ENCODE results near the gene ZNF516.

The ZNF516 gene

DNA sequence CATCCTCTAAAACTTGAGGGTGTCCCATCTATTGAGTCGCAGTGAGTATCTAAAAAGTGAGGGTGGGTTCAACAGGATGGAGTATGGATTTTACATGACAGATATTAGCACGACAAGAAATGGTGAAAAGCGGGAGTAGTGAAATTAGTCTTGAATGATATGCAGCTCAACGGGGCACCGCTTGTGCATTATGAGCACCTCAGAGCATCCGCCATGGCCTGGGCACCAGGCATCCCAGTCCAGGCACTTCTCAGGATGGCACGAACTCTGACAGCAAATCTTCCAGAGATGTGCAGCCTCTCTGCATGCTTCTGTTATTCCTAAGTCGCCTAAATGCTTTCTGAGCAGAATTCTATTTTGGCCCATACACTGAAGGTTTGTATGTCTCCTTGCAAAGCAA is 57.1 kb downstream of the ZNF516 start:
- DNase-seq (ENCODE audit: low read depth), result no peak

DNA sequence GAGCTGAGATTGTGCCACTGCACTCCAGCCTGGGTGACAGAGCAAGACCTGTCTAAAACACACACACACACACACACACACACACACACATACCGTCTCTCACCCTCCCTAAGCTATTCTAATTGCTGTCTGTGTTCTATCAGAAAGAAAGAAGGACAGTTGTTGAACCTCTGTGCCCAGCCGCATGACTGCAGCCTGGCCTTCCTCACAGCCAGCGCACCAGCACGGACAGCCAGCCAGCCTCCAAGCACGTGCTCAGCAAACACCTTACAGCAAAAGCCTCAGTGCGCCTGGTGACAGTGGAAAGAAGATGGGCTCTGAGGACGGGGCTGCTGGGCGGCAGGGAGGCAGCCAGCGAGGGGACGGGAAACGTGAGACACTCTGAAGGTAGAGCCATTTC is 58.0 kb downstream of the ZNF516 start:
- DNase-seq (ENCODE audit: low read depth), result no peak

DNA sequence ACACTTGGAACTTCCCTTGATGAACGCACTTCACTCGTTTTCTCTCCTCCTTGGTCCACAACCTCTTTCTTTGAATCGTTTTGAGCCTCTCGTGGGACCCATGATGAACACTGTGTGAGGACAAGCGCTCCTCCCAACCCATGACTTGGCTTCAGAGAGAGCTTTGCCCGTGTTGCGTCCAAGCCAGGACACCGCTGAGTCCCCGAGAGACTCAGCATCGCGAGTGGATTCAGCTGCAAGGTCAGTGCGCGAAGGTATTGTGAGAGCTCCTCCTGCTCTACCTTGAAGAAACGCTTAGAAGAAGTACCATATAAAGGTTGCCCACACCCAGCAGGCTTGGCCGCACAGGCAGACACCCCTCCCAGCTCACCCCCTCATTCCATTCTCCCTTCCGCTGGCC is 58.7 kb downstream of the ZNF516 start:
- no peak for DNase-seq (ENCODE audit: low read depth)

DNA sequence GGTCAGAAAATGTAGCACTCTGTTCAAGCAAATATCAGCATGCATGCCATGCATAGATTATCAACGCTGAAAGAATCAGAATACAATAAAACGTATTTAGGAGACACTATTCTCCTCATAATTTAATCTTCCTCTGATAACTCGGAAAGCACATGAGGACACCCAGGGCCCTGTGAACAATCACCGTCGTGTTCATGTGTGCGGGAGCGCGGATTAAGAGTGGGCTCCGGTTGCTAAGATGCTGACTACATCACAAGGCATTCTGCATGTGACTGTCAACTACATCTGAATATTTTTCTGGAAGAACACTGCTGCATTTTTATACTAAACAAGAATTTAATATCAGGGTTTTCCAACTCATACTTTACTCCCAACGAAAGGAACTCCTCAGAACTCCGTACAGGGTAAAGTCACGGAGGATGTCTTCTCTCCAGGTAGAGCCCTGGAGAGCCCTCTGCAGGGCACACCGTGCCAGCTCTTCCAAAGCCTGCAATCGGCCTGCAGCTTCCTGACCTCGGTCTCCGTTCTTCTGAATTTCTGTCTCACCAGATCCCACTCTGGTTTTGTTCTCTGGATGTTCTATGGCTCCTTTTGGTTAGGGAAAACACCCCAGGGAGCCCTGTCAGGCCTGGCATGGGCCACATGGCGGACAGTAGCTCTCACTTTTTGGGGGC is 59.6 kb downstream of the ZNF516 start:
- no peak for DNase-seq (ENCODE audit: low read depth)

DNA sequence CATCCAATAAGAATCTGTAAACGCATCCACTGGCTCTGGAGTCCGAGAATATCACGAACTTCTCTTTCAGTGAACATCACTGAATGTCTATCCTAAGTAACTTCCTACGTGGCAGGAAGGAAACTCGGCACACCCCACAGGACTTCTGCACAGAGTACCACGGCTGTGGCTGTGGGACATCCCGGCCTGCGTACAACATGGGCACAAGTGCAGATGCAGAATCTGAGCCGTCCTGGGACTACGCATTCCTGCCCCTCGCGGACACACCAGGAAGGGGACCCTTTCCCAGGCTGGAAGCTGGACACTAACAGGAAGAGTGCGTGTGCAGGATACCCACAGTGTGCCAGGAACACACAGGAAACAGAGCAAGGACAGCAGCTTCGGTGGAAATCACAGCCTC is 60.6 kb downstream of the ZNF516 start:
- no peak for DNase-seq (ENCODE audit: low read depth)

DNA sequence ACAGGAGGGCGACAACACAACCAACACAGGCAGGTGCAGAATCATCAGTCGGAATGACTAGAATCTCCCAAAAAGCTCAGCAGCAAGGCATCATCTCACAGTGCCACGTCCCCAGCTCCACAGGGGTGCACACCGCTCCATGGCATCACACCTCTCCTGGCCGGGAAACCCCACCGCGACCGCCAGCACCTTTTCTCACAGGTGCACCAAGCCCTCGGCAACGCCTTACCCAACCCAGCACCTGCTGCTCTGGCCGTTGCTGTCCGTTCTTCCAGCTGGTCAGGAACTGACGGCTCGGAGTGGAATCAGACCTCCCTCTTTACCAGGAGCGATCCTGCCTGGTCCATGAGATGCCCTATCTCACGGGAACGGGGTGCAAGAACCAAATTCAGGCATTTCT is 61.3 kb downstream of the ZNF516 start:
- no peak for DNase-seq (ENCODE audit: low read depth)

DNA sequence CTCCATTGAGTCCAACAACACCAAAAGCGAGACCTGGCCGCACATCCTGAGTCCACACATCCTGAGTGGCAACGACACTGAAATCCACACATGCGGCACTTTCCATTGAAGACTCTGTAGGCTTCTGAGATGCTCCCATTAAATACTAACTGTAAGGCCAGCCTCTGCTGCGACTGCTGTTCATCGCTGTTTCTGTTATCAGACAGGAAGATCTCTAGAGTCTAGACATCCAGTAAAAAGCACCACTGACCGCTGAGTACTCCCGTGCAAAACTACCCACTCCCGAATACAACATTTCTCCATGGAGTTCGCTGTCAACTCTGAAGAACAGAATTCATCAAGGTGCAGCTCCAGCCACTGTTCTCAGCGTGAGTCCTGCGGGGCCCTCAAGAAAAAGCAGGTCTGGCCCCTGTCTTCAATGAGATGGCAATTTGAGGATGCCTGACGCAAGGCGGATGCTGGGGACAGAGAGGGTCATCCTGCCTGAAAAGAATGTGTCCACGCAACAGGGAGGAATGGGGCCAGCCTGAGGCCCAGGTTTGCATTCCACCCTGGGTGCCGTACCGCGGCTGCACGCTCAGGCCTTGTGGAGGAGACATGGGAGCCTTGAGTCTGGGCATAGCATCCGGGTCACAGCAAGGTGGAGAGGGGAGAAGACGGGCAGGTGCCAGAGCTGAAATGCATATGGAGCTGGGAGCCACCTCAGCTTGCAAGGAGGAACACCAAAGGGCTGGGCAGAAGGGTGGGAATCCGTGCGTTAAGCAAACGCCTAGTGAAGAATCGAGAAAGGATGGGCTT is 61.9 kb downstream of the ZNF516 start:
- DNase-seq (ENCODE audit: low read depth), result no peak

DNA sequence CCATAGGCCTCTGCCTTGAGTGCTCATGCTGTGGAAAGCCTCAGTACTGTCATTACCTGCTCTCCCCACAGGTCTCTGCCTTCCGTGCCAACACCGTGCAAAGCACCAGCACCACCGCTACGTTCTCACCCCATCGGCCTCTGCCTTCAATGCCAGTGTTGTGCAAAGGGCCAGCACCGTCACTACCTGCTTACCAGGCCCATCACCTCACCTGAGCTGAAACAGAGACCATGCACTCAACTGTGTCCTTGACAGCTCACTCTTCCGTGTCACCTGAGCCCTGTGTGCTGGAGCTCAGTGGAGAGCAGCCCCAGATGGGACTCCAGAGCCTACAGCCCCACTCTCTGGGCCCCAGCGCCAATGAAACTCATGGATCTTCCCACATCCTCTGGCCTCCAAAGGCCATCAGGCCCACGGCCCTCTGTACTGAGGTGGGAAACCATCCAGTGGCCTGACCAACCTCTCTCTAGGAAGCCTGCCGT is 62.7 kb downstream of the ZNF516 start:
- no peak for DNase-seq (ENCODE audit: low read depth)

DNA sequence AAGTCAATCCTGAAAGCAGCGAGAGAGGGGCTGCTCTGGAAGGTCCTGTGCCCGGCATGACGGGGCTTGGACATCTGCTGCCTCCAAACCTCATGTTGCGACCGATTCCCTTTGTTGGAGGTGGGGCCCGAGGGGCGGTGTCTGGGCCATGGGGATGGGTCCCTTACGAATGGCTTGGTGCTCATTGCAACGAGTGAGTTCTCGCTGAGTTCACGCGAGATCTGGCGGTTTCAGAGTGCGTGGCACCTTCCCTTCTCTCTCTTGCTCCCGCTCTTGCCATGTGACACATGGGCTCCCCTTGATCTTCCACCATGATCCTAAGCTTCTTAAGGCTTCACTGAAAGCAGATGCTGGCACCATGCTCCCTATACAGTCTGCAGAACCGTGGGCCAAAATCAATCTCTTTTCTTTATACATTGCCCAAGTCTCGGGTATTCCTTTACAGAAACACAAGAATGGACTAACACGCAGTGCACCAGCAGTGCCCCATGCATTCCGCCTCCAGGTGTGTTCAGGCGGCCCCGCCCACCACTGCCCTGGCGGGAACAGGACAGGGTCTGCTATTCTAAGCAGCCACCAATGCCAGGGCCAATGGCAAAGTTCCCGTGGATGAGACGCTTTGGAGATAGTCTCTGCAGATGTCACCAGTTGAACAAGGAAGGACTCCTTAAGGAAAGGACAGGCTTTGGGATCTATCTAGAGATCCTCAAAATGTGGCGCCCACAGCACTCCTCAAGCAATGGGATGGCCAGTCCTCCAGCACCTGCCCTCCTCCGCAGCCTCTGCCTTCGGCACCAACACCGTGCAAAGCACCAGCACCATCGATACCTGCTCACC is 63.4 kb downstream of the ZNF516 start:
- no peak for DNase-seq (ENCODE audit: low read depth)

DNA sequence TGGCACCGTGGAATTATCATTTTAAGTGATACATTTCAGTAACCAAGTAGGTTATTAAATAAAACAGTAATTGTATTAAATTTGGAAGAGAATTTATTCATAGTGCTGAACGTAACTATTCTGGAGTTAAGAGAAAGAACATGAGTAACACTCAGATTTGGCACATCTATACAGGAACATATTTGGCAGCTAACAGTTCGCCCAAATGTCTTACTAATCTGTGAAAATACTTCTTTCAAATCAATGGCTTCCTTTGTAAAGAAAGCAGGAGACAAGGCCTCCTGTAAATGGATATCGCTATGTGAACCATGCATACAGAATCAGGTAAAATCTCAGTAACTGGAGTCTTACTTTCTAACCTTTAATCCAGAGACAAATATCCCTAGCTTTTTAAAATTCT is 64.4 kb downstream of the ZNF516 start:
- DNase-seq (ENCODE audit: low read depth), result no peak

DNA sequence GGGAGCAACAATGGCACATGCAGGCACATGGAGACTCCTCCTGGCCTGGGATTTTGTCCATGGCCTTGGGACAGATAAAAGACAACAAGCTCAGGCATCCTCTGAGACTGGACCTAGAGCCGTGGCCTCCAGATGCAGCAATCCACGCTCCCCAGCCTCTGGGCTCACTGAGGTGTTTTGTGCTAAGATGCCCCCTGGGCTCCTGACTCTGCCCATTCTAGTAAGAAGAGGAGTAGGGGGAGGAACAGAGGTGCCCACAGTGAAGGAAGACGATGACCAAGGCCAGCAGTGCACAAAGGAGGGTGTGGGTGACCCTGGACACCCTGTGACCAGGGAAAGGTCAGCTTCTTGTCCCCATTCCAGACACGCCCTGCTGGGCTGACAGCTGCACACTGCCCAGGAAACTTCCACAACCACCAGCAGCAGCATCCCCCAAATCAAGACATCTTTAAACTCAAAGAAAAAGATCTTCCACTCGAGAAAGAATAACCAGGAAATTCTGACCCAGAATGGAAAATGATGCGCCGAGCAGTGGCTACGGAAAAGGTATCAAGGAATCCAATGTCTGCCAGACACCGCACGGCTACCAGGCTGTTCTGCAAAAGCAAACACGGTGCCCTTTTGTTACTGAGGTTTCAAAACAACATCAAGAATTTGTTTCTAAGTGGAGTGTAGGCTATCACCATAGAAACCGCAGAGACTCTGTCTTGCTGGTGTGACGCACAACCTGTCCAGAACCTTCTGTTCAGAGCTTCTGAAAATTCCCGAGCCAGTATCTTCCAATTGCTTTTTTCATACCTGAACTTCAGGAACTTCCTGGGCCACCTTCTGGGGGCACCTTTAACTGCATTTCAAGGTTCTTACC is 65.5 kb downstream of the ZNF516 start:
- no peak for DNase-seq (ENCODE audit: low read depth)

DNA sequence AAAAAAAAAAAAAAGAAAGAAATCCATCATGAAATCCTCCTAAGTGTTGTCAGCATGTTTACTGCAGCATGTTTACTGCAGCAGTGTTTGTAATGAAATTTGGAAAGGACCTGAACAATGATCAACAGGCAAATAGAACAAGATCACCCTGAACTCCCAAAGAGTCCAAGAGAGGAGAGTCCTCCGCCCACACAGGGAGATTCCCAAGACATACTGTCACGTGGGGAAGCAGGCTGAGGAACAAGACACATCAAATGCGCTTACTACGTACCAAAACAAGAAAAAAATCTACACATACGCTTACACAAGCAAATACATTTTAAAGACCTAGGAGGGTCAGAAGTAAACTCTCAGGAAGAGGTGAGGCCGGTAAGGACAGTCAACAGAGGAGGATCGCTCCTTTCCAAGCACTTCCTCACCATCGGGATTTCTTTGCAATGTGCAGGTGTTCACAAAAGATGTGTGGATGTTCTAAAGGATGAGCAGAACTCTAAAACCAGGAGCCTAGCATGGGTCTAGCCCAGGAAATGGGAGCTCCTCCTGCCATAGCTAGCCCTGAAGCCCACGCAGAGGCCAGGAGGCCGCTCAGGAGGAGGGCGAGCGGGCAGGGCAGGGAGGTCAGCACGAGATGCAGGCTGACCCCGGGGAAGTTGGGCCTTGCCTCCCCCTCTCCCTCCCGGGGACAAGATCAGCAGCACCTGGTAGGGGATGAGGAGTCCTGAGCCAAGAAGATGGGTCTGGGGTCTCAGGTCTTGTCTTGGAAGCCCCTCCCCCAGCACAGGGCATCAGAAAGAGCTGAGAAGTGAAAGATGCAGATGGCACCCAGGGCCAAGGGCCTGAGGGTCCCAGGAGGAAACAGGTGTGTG is 66.4 kb downstream of the ZNF516 start:
- no peak for DNase-seq (ENCODE audit: low read depth)

DNA sequence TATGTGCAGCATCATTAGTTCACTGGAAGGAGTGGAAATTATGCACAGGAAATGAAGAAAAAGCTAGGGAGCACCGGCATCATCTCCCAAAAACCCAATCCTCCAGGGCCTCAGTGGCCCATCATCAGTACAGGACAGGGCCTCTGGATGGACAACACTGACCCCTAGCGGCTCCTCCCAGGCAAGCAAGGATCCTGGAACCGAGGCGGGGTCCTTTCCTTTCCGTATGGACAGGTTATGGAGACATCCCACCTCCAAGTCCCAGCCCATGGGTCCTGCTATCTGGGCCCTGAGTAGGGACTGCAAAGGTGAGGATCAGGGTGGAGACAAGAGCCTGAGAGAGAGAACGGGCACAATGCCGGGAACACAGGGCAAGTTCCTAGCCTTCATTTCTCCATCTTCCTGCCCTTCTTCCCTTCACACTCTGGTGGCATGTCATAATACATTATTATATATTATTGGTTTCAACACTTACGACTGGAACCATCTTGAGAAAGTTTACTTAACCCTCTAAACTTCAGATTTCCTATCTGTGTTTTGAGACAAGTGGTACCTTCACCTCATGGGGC is 68.2 kb downstream of the ZNF516 start:
- DNase-seq (ENCODE audit: low read depth), result no peak

DNA sequence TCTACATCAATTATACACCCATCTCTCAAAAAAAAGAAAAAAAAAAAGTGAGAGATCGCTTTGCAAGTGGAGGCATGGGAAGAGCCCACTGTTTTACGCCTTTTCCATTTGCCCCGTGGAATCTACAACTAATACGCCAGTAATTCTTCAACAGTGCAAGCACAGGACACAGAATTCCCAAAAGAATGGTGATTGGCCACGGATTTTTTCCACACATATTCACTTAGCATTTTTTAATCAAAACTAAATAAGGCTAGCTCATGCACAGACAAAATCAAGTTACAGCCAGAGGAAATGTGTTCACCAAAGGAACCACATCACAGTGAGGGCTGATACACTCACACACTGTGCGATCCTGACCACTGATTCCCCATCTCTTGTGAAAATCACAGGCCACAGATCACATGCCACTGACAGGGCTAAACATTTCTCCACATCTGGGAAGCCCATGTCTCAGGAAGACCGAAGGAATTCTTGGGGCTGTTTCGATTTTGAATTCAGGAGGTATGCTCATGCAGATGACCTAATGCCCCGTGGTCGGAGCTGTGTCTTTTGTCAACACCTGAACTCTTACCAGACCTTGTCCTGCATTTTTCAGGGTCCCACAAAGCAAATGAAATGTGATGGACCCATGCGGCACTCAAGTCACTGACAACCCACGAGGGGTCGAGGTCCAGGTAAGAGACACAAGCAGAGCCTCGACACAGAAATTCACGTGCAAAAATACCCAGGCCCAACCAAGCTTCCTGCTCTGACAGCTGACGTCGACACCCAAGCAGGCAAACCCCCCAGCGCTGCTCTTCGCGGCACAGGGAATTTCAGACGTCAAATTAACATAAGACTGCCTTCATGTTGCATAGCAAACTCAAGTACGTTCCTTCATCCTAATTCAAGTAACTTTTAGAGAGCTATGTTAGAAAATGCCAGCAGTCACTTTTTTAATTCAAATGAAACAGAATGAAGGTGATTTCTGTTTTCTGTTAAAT is 69.6 kb downstream of the ZNF516 start:
- no peak for DNase-seq (ENCODE audit: low read depth)

DNA sequence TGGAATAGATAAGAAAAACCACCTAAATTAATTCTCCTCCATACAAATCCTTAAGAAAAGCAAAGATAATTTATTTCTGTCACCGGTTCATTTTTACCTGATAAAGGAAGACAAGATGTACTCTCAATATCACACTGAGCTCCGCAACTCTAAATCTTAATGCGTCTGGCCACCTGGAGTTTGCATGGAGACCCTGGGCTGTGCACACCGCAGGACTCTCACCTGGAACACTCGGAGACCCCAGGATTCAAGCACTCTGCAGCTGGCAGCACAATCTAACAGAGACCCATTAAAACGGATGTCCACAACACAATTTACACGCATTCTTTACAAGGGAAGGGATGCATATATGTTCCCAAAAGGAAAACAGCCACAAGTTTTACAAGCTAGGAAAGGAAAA is 72.2 kb downstream of the ZNF516 start:
- DNase-seq (ENCODE audit: low read depth), result no peak

DNA sequence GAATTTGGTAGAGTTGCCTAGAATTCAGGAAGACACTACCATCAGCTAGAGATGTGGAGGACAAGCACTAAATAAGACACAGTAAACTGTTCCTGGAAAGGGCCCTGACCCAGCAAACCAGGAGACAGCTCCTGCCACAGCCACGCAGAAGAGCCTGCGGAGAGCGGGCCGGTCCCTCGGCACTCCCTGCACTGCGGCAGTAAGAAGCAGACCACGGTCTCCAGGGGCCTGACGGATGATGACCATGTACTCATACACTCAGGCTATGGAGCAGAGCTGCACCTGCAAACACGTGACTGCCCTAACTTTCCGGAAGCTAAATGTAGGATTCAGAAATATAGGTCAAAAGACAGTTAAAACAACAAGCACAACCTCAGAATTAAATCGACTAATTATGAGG is 72.9 kb downstream of the ZNF516 start:
- DNase-seq (ENCODE audit: low read depth), result no peak

DNA sequence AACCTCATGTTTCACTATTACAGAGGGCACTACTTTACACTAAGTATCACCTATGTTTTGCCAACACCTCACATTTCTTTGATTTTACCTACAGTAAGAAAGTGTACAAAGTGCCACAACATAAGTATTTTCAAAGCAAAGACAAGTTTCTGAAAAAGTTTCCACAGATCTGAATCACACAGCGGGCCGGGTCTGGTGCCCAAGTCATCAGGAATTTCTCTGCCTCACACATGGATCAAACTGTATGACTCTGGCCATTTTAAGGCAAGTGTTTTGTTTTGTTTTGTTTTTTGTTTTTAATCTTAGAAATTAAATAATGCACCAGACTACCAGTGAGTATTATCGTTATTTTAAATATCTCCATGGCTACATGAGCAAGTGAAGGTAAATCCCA is 73.4 kb downstream of the ZNF516 start:
- DNase-seq (ENCODE audit: low read depth), result no peak

DNA sequence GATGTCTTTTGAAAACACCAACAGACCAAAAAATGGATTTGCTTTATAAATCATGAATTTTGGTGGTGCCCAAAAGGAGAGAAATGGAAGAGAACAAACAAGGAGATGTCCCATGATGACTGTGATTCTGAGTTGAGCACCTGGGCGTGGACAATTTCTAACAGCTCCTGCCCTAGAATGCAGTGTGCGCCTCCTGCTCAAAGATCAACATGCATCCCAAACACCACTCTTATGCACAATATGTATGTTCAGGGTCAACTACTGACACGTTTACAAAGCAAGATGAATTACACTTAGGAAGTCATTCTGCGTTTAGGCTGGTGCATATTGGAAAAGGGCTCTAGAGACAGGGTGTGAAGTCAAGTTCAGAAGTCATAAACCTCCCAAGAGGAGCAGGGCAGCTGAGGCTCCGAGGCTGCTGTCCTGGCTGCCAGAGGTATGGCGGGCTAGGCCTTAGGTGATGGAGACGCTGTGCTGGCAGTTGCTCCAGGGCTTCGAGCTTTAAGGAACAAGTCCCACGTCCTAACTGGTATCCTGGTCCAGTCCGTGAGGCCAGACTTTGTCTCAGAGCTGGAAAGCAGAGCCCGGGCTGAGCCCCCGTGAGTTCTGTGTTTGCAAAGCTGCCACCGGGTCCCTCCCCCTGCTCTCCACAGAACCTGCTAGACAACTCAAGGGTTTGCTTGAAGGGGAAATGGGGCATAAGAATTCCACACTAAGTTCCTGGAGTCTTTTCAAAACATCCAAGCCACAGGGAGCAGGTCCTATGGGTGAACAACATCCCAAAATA is 74.0 kb downstream of the ZNF516 start:
- no peak for DNase-seq (ENCODE audit: low read depth)

Measured in CMK (cell line).